Epithelial cell of proximal tubule (primary cell): ENCODE results near the gene GRB10. TPM values are rescaled to one million over a fixed set of nuclear protein-coding genes. Genes with fewer than 3 reads are reported as not detected.

Experiments used
- DNase-seq: peaks from one replicate; pipeline ENCODE4 v3.0.0-alpha.2; 2011; ENCODE audit warnings: low read depth
- H3K4me3 ChIP-seq: 2 replicates; pipeline ENCODE4 v1.5.1; 2011; ENCODE audit warnings: low read depth, mild to moderate bottlenecking, low read length
- total RNA-seq: library from RNA; depleted of rRNA; stranded (reverse); fragments of >200 nt; gene quantifications from 2 replicates; pipeline ENCODE4 v1.2.3, GENCODE V29; 2015
- TF ChIP-seq, protein P1 (sequence below): conservative IDR thresholded peaks from 2 replicates; pipeline ENCODE4 v1.5.1; 2012; ENCODE audit warnings: low read depth, mild to moderate bottlenecking, low read length

Gene GRB10
- total RNA-seq, 1 donor from 2014 or later, result 33.4 TPM

DNA sequence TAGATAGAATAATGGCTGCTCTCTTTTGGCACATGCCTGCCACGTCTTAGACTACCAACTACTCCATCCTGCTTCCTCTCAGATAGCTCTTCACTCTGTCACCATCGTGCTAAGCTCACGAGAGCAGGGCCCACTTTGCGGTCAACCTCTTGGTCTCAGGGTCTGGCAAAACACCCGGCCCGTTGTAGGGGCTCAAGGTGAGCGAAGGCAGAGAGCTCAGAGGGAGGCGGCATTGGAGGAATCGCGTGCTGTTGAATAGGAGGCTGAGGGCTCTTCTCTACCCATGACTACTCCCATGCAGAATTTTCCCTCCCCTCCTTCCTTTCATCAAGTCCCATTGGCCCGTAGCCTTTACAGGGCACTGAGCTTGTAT lies 116.6 kb downstream of the GRB10 start:
- no peak overlapping the region for H3K4me3 ChIP-seq
- TF ChIP-seq, protein P1, sequence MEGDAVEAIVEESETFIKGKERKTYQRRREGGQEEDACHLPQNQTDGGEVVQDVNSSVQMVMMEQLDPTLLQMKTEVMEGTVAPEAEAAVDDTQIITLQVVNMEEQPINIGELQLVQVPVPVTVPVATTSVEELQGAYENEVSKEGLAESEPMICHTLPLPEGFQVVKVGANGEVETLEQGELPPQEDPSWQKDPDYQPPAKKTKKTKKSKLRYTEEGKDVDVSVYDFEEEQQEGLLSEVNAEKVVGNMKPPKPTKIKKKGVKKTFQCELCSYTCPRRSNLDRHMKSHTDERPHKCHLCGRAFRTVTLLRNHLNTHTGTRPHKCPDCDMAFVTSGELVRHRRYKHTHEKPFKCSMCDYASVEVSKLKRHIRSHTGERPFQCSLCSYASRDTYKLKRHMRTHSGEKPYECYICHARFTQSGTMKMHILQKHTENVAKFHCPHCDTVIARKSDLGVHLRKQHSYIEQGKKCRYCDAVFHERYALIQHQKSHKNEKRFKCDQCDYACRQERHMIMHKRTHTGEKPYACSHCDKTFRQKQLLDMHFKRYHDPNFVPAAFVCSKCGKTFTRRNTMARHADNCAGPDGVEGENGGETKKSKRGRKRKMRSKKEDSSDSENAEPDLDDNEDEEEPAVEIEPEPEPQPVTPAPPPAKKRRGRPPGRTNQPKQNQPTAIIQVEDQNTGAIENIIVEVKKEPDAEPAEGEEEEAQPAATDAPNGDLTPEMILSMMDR, result no peak
- DNase-seq, result no peak

- no peak for DNase-seq
- TF ChIP-seq, protein P1, result peak; percentile 23
- no peak overlapping the region for H3K4me3 ChIP-seq
These were observed 117.1 kb downstream of the GRB10 start for GRCh38 chr7:50665403-50666123.

DNA sequence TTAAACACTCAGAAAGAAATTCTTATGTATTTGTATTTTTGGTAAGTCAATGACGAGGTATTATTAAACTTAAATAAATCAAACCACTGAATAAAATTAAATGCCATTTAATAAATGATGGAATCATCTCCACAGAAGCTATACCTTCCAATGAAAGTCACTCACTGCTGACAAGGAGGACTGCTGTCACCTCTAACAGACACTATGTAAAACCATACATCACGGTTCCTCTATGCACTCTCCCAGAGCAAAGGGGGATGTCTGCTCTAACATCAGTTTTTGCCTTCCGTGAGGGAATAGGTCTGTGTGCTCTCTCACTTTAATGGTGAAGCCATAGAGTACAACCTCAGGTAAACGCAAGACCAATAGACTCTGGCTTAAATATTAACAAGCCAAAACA lies 117.8 kb downstream of the GRB10 start:
- no peak for DNase-seq
- H3K4me3 ChIP-seq, result no peak overlapping the region
- TF ChIP-seq, protein P1, result no peak

- DNase-seq, result peak; percentile 56
- TF ChIP-seq, protein P1, result no peak
- no peak overlapping the region for H3K4me3 ChIP-seq
These were observed 118.2 kb downstream of the GRB10 start for GRCh38 chr7:50664461-50664922.

DNA sequence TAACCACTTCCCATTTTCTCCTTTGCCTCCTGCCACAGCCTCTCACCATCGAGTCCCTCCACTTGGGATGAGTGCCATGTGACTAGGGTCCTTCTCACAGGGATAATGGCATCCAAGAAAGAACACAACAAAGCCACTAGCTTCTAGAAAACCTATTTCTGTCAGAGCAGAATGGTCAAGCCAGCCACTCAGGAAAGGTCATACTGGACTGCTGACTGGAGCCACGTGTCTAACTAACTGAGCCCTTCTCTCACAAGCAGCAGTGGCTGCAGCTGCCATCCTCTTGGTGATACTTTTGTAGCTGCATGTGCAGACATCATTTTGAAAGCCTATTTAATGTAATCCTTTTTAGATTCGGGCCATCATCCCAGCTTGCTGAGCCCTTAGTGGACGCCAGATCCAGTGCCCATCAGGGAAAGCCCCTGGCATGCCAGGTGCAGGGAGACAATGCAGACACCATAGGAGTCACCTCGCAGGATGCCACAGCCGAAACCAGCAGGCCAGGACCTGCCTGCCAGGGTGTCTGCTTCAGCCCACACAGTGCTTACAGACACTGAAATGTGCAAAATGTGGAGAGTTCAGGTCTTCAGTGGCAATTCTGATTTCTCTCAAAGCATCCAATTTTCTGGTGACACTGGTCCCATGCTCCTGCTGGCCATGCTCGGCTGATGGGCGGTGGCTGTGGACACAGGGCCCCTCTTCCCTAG lies 119.1 kb downstream of the GRB10 start:
- no peak for DNase-seq
- no peak overlapping the region for H3K4me3 ChIP-seq
- TF ChIP-seq, protein P1, result no peak

DNA sequence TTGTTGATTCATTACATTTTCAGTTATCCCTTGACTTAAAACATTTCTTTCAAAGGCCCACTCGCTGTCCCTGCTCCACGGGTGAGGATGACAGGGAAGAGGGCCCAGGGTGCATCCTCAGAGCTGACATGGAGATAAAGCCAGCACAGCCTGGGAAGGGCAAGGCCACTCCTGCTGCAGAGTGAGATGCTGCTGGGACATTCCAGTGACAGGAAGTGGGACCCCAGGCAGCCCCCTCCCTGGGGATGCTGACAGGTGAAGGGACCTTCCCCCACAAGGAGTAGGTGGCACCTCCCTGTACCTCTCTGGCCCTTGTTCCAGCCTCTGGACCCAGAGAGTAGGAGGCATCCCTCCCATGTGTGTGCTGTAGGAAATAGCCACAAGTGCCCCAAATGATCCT lies 119.7 kb downstream of the GRB10 start:
- TF ChIP-seq, protein P1, result no peak
- H3K4me3 ChIP-seq, result no peak overlapping the region

More for the DNA sequence above, 119.7 kb downstream of the GRB10 start:
- DNase-seq, result no peak
